Activated T-cell treated with anti-CD3 and anti-CD28 coated beads, Interleukin-2, amount 50 U/mL, for 4 hours (primary cell): ENCODE measurements around the gene NEURL2. TPM values are rescaled to one million over a fixed set of nuclear protein-coding genes. Genes with fewer than 3 reads are reported as not detected.

ENCODE experiments used
- ATAC-seq, 2 donors: fragments of 200-7000 bp; cut with Tn5 transposase; one replicate each; pipeline ENCODE4 v1.10.0; 2021
- DNase-seq: peaks from one replicate; pipeline ENCODE4 v3.0.0-alpha.2; 2020
- H3K27me3 Mint-ChIP-seq: one replicate; pipeline ENCODE4 v1.8.0; 2021; ENCODE audit warnings: low read depth, mixed read lengths
- H3K36me3 Mint-ChIP-seq: one replicate; pipeline ENCODE4 v1.8.0; 2022; ENCODE audit warnings: mixed read lengths; ENCODE audit not compliant: insufficient read depth
- H3K4me1 Mint-ChIP-seq: one replicate; pipeline ENCODE4 v1.8.0; 2021; ENCODE audit warnings: low read depth, mixed read lengths
- H3K4me3 Mint-ChIP-seq: one replicate; pipeline ENCODE4 v1.8.0; 2021; ENCODE audit warnings: mild to moderate bottlenecking, moderate library complexity, mixed read lengths
- H3K9me3 Mint-ChIP-seq: one replicate; pipeline ENCODE4 v1.8.0; 2021; ENCODE audit warnings: mixed read lengths
- total RNA-seq, 3 donors: library from RNA; stranded (reverse); gene quantifications; one replicate each; pipeline ENCODE4 v1.2.1, GENCODE V29; 2021

NEURL2 gene
- total RNA-seq, 3 donors from 2014 or later, result 1.3 TPM

DNA sequence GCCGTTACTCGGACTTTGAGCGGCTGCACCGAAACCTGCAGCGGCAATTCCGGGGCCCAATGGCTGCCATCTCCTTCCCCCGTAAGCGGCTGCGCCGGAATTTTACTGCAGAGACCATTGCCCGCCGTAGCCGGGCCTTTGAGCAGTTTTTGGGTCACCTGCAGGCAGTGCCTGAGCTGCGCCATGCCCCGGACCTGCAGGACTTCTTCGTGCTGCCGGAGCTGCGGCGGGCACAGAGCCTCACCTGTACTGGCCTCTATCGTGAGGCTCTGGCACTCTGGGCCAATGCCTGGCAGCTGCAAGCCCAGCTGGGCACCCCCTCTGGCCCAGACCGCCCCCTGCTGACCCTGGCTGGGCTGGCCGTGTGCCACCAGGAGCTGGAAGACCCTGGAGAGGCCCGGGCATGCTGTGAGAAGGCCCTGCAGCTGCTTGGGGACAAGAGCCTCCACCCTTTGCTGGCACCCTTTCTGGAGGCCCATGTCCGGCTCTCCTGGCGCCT lies 50.3 kb downstream of the NEURL2 start:
- no peaks in the 10 kb centered on the region for H3K9me3 Mint-ChIP-seq
- ATAC-seq (no peak), DNase-seq (no peak)
- H3K27me3 Mint-ChIP-seq, result no peaks in the 10 kb centered on the region
- no peak overlapping the region for H3K4me3 Mint-ChIP-seq
- H3K4me1 Mint-ChIP-seq, result peaks cover 3% of the 10 kb centered on the region
- H3K36me3 Mint-ChIP-seq, result peaks cover 9% of the 10 kb centered on the region

Other genes with a start within 250 kb of the NEURL2 start
- gene WFDC11, start 221.0 kb downstream of the NEURL2 start, total RNA-seq, result not detected
- gene WFDC13, start 189.2 kb downstream of the NEURL2 start, total RNA-seq, result not detected
- gene WFDC10B, start 186.2 kb downstream of the NEURL2 start, total RNA-seq, result not detected
- gene SPINT4, start 168.9 kb downstream of the NEURL2 start, total RNA-seq, result not detected
- gene WFDC3, start 99.3 kb downstream of the NEURL2 start, total RNA-seq, result not detected
- 10 to 100 TPM; 33.9 to 39.6 (median 38.5) TPM for gene DNTTIP1, start 99.3 kb downstream of the NEURL2 start, total RNA-seq
- gene UBE2C, start 78.6 kb downstream of the NEURL2 start, total RNA-seq, result 10 to 100 TPM; 10.5 to 19.4 (median 18.4) TPM
- not detected for gene TNNC2, start 63.9 kb downstream of the NEURL2 start, total RNA-seq
- under 1 TPM; 0.83 to 0.98 (median 0.87) TPM for gene SNX21, start 57.4 kb downstream of the NEURL2 start, total RNA-seq
- 10 to 100 TPM; 18.0 to 21.0 (median 18.2) TPM for gene ACOT8, start 33.8 kb downstream of the NEURL2 start, total RNA-seq
- 1 to 10 TPM; 3.0 to 3.9 (median 3.3) TPM for gene ZSWIM3, start 33.6 kb downstream of the NEURL2 start, total RNA-seq
- gene ZSWIM1, start 10.0 kb downstream of the NEURL2 start, total RNA-seq, result 10 to 100 TPM; 10.8 to 11.9 (median 10.9) TPM
- gene SPATA25, start 3.6 kb downstream of the NEURL2 start, total RNA-seq, result under 1 TPM; 0.63 to 0.73 (median 0.73) TPM
- gene CTSA, start 127 bp upstream of the NEURL2 start, total RNA-seq, result 10 to 100 TPM; 56.5 to 63.1 (median 57.3) TPM
- 1 to 10 TPM; 3.1 to 4.2 (median 3.3) TPM for gene PLTP, start 20.9 kb upstream of the NEURL2 start, total RNA-seq
- gene PCIF1, start 43.5 kb upstream of the NEURL2 start, total RNA-seq, result 10 to 100 TPM; 24.4 to 28.9 (median 28.4) TPM
- 10 to 100 TPM; 39.7 to 46.4 (median 41.6) TPM for gene ZNF335, start 81.0 kb upstream of the NEURL2 start, total RNA-seq
- gene MMP9, start 117.7 kb upstream of the NEURL2 start, total RNA-seq, result under 1 TPM in 2 of 3 donors, not detected in 1; 0.08 to 0.10 TPM
- gene SLC12A5, start 138.0 kb upstream of the NEURL2 start, total RNA-seq, result not detected
- gene NCOA5, start 198.8 kb upstream of the NEURL2 start, total RNA-seq, result 10 to 100 TPM; 38.2 to 45.0 (median 43.3) TPM
- 10 to 100 TPM in 2 of 3 donors, 1 to 10 TPM in 1; 7.6 to 29.2 (median 10.6) TPM for gene CD40, start 227.1 kb upstream of the NEURL2 start, total RNA-seq